Measurements from ENCODE around the gene TBC1D22A. TPM values are rescaled to one million over a fixed set of nuclear protein-coding genes. Genes with fewer than 3 reads are reported as not detected.

Gene TBC1D22A
- total RNA-seq, 2 donors from 2014 or later = 11.5 to 15.4 TPM

DNA sequence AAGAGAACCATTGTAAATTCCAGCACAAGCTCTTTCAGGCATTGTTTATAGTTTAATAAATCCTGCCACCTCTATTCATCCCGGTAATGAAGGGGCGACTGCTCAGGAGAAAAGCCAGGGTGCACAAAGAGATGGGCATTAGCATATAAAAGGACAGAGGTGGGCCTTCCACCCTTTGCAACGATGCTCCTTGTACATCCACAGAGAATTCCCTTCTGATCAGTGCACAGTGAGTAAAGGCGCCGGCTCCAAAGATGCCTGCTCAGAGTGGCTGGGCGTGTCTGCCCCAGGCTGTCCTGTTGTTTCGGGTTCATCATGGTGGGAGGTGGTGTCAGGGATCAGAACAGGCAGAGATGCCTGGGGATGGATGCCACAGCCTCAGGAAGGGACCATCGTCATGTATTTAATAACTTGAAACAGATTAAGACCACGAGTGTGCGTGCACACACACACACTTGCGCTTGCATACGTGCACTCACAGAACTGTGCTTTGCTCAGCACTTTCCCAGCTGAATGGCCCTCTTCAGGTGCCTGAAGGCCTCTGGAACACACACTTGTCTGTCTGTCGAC, 305.0 kb downstream of the TBC1D22A start:
- TF ChIP-seq, protein P1, sequence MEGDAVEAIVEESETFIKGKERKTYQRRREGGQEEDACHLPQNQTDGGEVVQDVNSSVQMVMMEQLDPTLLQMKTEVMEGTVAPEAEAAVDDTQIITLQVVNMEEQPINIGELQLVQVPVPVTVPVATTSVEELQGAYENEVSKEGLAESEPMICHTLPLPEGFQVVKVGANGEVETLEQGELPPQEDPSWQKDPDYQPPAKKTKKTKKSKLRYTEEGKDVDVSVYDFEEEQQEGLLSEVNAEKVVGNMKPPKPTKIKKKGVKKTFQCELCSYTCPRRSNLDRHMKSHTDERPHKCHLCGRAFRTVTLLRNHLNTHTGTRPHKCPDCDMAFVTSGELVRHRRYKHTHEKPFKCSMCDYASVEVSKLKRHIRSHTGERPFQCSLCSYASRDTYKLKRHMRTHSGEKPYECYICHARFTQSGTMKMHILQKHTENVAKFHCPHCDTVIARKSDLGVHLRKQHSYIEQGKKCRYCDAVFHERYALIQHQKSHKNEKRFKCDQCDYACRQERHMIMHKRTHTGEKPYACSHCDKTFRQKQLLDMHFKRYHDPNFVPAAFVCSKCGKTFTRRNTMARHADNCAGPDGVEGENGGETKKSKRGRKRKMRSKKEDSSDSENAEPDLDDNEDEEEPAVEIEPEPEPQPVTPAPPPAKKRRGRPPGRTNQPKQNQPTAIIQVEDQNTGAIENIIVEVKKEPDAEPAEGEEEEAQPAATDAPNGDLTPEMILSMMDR (IDR thresholded peaks at IDR 0.05) = no peak
- Histone ChIP-seq H3K4me3 (no peak overlapping the region), H3K9me3 (no peaks in the 10 kb centered on the region), H3K27ac (no peak overlapping the region), H3K36me3 (no peaks in the 10 kb centered on the region), H3K4me1 (no peaks in the 10 kb centered on the region), H3K27me3 (no peaks in the 10 kb centered on the region)
- DNase-seq (ENCODE audit: low spot score) = no peak

DNA sequence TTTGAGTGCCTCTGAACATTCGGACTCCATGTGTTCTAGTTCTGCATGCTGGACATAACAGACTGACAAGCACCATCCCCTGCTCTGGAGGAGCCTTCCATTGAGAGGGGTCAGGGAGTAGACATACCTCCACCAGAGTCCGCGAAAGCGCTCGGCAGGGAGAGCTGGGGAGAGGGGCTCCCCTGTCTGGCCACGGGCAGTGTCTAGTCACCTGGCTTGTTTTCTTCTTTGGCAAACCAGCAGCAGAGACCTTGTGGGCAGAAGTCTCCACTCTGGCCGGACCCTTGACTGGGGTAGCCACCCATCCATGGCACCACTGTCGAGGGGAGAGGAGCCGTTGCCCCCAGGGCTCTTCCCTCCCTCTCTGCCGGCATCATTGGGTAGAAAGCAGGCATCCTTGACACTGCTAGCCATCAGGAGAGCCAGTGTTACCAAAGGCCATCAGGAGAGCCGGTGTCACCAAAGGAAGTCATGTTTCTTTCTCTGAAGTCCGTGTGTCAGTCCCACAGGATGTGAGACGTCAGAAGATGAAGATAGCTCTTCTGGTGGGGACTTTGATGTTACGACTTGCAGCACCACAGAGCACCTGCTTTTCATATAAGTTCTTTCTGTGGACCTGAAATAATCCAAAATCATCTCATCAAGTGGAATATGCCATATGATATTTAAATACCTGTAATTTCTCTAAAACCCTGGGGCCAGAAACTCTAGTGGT, 305.6 kb downstream of the TBC1D22A start:
- Histone ChIP-seq H3K4me1 (no peaks in the 10 kb centered on the region), H3K27me3 (no peaks in the 10 kb centered on the region), H3K27ac (no peak overlapping the region), H3K9me3 (no peaks in the 10 kb centered on the region), H3K36me3 (no peaks in the 10 kb centered on the region), H3K4me3 (no peak overlapping the region)
- TF ChIP-seq, protein P1 (IDR thresholded peaks at IDR 0.05) = no peak
- no peak for DNase-seq (ENCODE audit: low spot score)

DNA sequence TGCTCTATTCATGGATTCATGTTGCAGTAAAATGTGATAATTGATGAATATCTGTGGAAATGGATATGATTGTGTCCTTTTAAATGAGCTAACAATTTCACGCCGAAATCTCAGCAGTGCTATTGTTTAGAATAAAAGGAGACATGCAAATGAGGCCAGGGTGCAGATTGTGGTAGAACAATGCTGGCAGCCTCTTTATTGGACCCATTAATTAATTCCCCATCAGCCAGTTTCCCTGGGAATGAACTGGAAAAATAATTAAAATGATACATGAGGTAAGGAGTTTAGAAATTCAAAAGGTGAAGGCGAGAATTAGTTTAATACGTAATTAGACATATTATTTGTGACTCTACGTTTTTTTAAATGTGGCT, 306.2 kb downstream of the TBC1D22A start:
- TF ChIP-seq, protein P1 (IDR thresholded peaks at IDR 0.05) = no peak
- Histone ChIP-seq H3K9me3 (no peaks in the 10 kb centered on the region), H3K4me1 (no peaks in the 10 kb centered on the region), H3K4me3 (no peak overlapping the region), H3K27me3 (no peaks in the 10 kb centered on the region), H3K36me3 (peaks cover 3% of the 10 kb centered on the region), H3K27ac (no peak overlapping the region)
- no peak for DNase-seq (ENCODE audit: low spot score)

DNA sequence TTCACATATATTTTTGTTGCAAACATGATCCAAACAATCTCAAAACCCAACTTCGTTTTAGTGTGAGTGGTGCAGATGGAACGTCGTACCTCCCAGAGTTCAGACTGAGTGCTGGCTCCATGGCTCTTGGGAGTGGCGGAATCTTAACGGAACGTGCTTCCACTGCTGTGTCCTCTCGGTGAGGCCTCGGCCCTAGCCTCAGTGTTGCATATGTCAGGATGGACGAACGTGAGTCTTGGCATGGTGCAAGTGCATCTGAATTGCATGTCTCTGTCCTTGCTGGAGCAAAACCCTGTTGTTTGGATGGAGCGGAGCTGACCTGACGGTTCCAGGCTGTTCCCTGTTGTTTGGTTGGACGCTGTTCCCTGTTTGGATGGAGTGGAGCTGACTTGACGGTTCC, 306.8 kb downstream of the TBC1D22A start:
- no peaks in the 10 kb centered on the region for H3K4me1 ChIP-seq
- no peaks in the 10 kb centered on the region for H3K27me3 ChIP-seq
- H3K9me3 ChIP-seq = peaks cover 0 to 6% of the 10 kb centered on the region in 2 donors
- H3K36me3 ChIP-seq = peaks cover 3% of the 10 kb centered on the region
- DNase-seq (ENCODE audit: low spot score) = no peak
- no peak overlapping the region for H3K27ac ChIP-seq
- H3K4me3 ChIP-seq = no peak overlapping the region
- TF ChIP-seq, protein P1 (IDR thresholded peaks at IDR 0.05) = no peak

DNA sequence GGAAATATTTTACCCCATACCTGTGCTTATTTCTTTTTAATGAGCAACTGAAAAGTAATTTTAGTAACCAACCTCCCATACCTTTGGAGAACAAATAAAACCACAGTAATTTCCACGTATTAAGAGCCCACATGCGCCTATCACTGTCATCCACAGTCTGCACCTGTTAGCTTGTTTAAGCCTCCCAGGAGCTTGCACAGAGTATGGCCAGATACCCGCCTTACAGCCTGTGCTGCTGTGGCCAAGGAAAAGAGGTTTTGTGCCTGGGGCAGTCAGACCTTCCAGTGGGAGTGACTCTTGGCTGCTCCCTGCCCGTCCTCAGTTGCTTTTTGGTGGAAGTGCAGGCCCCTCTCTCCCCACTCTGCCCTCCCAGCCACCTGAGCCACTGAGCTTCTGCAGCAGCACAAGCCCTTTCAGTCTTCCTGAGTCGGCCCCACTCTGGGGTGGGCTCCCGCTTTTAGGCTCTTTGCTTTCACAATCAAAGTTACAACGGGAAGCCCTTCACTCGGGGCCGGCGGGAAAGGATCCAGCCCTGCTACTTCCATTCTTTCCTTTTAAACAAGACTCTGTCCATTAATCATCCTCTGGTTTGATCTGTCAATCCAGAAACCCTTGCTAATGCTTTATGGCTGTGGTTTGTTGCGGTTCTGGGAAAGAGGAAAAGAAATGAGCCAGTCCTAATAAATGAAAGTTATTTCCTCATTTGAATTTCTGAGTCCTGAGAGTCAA, 308.8 kb downstream of the TBC1D22A start:
- TF ChIP-seq, protein P1 (IDR thresholded peaks at IDR 0.05) = no peak
- no peak for DNase-seq (ENCODE audit: low spot score)
- H3K4me3 ChIP-seq = no peak overlapping the region
- peaks cover 3% of the 10 kb centered on the region for H3K36me3 ChIP-seq
- peaks cover 0 to 20% of the 10 kb centered on the region in 2 donors for H3K9me3 ChIP-seq
- H3K4me1 ChIP-seq = no peaks in the 10 kb centered on the region
- no peak overlapping the region for H3K27ac ChIP-seq
- no peaks in the 10 kb centered on the region for H3K27me3 ChIP-seq

Measured in right atrium auricular region (tissue), 2 donors.